Measurements from ENCODE around the gene FOLR1. TPM values are rescaled to one million over a fixed set of nuclear protein-coding genes. Genes with fewer than 3 reads are reported as not detected.
"Not testable (repeated sequence)": the region's sequence is repeated elsewhere in the genome, so short reads cannot be mapped to it uniquely, and the experiment has no call there.

The FOLR1 gene
- total RNA-seq, 1 donor, result 0.36 TPM

GRCh38 chr11:72150882-72151281 is 41.1 kb upstream of the FOLR1 start:
- Histone ChIP-seq H3K4me3 (ENCODE audit: insufficient read depth, low read length) (no peak overlapping the region), H3K9me3 (ENCODE audit: low read depth, low read length) (no peaks in the 10 kb centered on the region)
- no peak for DNase-seq (ENCODE audit: insufficient read length, low spot score, missing footprints)

GRCh38 chr11:72153874-72154273 is 38.1 kb upstream of the FOLR1 start:
- not testable (repeated sequence) for H3K79me2 ChIP-seq (ENCODE audit: insufficient read depth, low read length); H3K27ac ChIP-seq (ENCODE audit: low read depth, low read length); DNase-seq (ENCODE audit: insufficient read length, low spot score, missing footprints)

More at GRCh38 chr11:72150882-72151281, 41.1 kb upstream of the FOLR1 start:
- H3K36me3 ChIP-seq (ENCODE audit: insufficient read depth, low read length), result no peaks in the 10 kb centered on the region
- no peaks in the 10 kb centered on the region for H3K79me2 ChIP-seq (ENCODE audit: insufficient read depth, low read length)
- no peaks in the 10 kb centered on the region for H4K20me1 ChIP-seq (ENCODE audit: insufficient read depth, low read length)
- H3K27me3 ChIP-seq (ENCODE audit: insufficient read depth, low read length), result no peaks in the 10 kb centered on the region
- no peak overlapping the region for H3K4me2 ChIP-seq (ENCODE audit: insufficient read depth, low read length)
- H3K27ac ChIP-seq (ENCODE audit: low read depth, low read length), result no peak overlapping the region
- no peak for TF ChIP-seq CTCF (IDR thresholded peaks at IDR 0.05; ENCODE audit: extremely low read depth, low read depth, low read length)
- H3K4me1 ChIP-seq (ENCODE audit: insufficient read depth, low read length), result no peaks in the 10 kb centered on the region
- H2AFZ ChIP-seq (ENCODE audit: low read length), result no peak overlapping the region

GRCh38 chr11:72154816-72155215 is 37.1 kb upstream of the FOLR1 start:
- no peaks in the 10 kb centered on the region for H4K20me1 ChIP-seq (ENCODE audit: insufficient read depth, low read length)
- H3K4me2 ChIP-seq (ENCODE audit: insufficient read depth, low read length), result no peak overlapping the region
- peaks cover 7% of the 10 kb centered on the region for H3K27me3 ChIP-seq (ENCODE audit: insufficient read depth, low read length)
- H3K4me1 ChIP-seq (ENCODE audit: insufficient read depth, low read length), result no peaks in the 10 kb centered on the region
- H3K79me2 ChIP-seq (ENCODE audit: insufficient read depth, low read length), result no peaks in the 10 kb centered on the region
- DNase-seq (ENCODE audit: insufficient read length, low spot score, missing footprints), result no peak
- H3K9me3 ChIP-seq (ENCODE audit: low read depth, low read length), result no peaks in the 10 kb centered on the region
- TF ChIP-seq CTCF (IDR thresholded peaks at IDR 0.05; ENCODE audit: extremely low read depth, low read depth, low read length), result no peak
- no peak overlapping the region for H2AFZ ChIP-seq (ENCODE audit: low read length)
- H3K4me3 ChIP-seq (ENCODE audit: insufficient read depth, low read length), result no peak overlapping the region
- H3K27ac ChIP-seq (ENCODE audit: low read depth, low read length), result no peak overlapping the region
- H3K36me3 ChIP-seq (ENCODE audit: insufficient read depth, low read length), result no peaks in the 10 kb centered on the region

More at GRCh38 chr11:72153874-72154273, 38.1 kb upstream of the FOLR1 start:
- not testable (repeated sequence) for H3K27me3 ChIP-seq (ENCODE audit: insufficient read depth, low read length); H3K36me3 ChIP-seq (ENCODE audit: insufficient read depth, low read length); H3K4me1 ChIP-seq (ENCODE audit: insufficient read depth, low read length); H3K4me2 ChIP-seq (ENCODE audit: insufficient read depth, low read length); H3K9me3 ChIP-seq (ENCODE audit: low read depth, low read length); H3K4me3 ChIP-seq (ENCODE audit: insufficient read depth, low read length); H2AFZ ChIP-seq (ENCODE audit: low read length); H4K20me1 ChIP-seq (ENCODE audit: insufficient read depth, low read length)

- TF ChIP-seq CTCF (IDR thresholded peaks at IDR 0.05; ENCODE audit: extremely low read depth, low read depth, low read length), result no peak
- H2AFZ ChIP-seq (ENCODE audit: low read length), result no peak overlapping the region
Observed at GRCh38 chr11:72155751-72156150, 36.2 kb upstream of the FOLR1 start.

More at GRCh38 chr11:72155751-72156150, 36.2 kb upstream of the FOLR1 start:
- no peak overlapping the region for H3K4me3 ChIP-seq (ENCODE audit: insufficient read depth, low read length)
- no peaks in the 10 kb centered on the region for H4K20me1 ChIP-seq (ENCODE audit: insufficient read depth, low read length)
- H3K79me2 ChIP-seq (ENCODE audit: insufficient read depth, low read length), result no peaks in the 10 kb centered on the region
- H3K4me2 ChIP-seq (ENCODE audit: insufficient read depth, low read length), result no peak overlapping the region
- H3K27ac ChIP-seq (ENCODE audit: low read depth, low read length), result no peak overlapping the region
- H3K27me3 ChIP-seq (ENCODE audit: insufficient read depth, low read length), result peaks cover 7% of the 10 kb centered on the region
- H3K36me3 ChIP-seq (ENCODE audit: insufficient read depth, low read length), result no peaks in the 10 kb centered on the region
- no peaks in the 10 kb centered on the region for H3K9me3 ChIP-seq (ENCODE audit: low read depth, low read length)
- no peaks in the 10 kb centered on the region for H3K4me1 ChIP-seq (ENCODE audit: insufficient read depth, low read length)
- DNase-seq (ENCODE audit: insufficient read length, low spot score, missing footprints), result no peak

Measured in osteoblast (primary cell).